GM18498 (cell line): ENCODE data around the gene NUBP2.

Experiments used
- ATAC-seq: cut with Tn5 transposase; IDR thresholded peaks from one replicate; pipeline ENCODE4 v1.9.1; 2021; ENCODE audit warnings: mild to moderate bottlenecking, moderate library complexity; ENCODE audit not compliant: unreplicated experiment

NUBP2 gene

DNA sequence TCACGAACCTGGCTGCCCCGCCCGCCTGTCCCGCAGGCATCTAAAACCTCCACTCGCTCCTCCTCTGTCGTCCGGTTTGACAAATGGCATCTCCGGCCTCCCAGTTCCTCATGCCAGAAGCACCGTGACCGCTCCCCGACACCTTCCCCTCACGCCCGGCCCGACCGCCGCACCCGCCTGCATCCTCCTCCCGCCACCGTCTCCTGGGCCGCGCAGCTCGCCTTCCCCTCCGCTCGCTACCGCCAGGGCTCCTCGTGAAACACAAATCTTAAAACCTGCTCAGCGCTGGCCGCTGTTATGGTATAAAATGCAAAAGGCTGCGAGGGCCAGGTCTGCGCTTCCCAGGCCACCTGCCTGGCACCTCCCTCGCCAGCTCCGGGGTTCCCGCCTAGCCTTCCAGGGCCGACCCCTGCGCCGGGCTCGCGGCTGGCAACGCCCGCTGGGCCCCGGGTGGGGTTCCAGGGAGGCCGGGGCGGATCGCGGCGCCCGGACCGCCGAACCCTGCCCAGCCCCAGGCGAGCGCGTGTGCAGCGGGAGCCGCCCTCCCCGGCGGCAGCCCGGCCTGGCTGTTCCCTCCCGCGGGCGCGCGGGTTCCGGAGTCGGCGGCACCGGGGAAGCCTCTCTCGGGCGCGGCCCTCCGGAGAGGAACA lies 877 bp upstream of the NUBP2 start:
- ATAC-seq = peak; percentile 6

GRCh38 chr16:1784977-1785845 lies 2.5 kb downstream of the NUBP2 start:
- no peak for ATAC-seq

- no peak for ATAC-seq
Measured at GRCh38 chr16:1785846-1786170, 3.0 kb downstream of the NUBP2 start.

- no peak for ATAC-seq
Measured at GRCh38 chr16:1786242-1787055, 3.7 kb downstream of the NUBP2 start.

DNA sequence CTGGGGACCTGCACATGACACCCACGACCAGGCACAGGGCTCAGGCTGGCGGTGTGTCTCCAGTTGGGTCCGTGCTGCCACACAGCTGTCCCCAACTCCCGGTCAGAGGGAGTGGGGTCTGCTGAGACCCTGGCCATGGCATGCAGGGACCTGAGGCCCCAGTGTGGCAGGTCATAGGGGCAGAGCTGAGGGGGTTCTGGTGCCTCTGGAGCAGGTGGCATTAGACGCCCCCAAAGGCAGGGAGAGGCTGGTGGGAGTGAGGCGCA lies 4.2 kb downstream of the NUBP2 start:
- ATAC-seq = no peak

- no peak for ATAC-seq
Measured at GRCh38 chr16:1787322-1788094, 4.7 kb downstream of the NUBP2 start.

- no peak for ATAC-seq
Measured at GRCh38 chr16:1788095-1788707, 5.4 kb downstream of the NUBP2 start.

DNA sequence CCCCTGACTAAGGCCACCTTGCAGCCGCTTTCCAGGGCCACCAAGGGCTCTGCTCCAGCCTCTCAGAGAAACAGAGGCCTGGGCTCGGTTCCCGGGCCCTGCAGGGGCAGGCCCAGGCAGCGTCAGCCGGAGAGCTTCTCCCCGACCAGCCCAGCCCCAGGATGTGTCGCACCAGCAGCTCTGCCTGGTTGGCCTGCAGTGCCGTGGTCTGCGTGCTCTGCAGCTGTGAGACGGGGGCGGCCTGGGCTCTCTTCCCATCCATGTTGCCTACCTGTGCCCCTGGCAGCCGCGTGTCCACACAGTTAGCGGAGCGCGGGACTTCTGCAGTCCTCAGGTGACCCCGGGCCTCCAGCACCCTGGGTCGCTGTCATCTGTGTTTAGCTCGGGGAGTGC lies 5.9 kb downstream of the NUBP2 start:
- ATAC-seq = no peak

GRCh38 chr16:1789643-1790045 lies 6.9 kb downstream of the NUBP2 start:
- no peak for ATAC-seq

- ATAC-seq = no peak
Measured at GRCh38 chr16:1790261-1790610, 7.5 kb downstream of the NUBP2 start.

GRCh38 chr16:1790611-1791255 lies 8.0 kb downstream of the NUBP2 start:
- ATAC-seq = no peak

DNA sequence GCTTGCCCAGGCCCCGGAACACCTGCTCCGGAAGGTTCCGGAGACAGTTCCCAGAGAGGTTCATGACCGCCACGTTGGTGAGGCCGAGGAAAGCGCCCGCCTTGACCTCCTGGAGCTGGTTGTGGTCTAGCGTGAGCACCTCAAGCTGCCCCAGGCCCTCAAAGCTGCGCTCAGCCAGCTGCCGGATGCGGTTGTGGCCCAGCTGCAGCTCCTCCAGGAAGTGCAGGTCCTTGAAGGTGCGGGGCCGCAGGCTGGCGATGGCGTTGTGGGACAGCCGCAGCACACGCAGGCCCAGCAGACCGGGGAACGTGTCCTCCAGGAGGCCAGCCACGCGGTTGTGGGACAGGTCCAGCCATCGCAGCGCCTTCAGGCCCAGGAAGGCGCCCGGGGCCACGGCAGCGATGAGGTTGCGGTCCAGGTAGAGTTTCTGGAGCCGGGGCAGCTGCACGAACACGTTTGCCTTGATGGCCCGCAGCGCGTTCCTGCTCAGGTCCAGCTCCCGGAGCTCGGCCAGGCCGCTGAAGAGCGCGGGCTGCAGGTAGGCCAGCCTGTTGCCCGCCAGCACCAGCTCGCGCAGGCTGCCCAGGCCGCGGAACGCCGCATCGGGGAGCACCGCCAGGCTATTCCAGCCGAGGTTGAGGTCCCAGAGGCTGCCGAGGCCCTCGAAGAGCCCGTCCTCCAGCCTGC lies 8.6 kb downstream of the NUBP2 start:
- ATAC-seq = no peak

GRCh38 chr16:1791943-1792812 lies 9.4 kb downstream of the NUBP2 start:
- ATAC-seq = no peak

DNA sequence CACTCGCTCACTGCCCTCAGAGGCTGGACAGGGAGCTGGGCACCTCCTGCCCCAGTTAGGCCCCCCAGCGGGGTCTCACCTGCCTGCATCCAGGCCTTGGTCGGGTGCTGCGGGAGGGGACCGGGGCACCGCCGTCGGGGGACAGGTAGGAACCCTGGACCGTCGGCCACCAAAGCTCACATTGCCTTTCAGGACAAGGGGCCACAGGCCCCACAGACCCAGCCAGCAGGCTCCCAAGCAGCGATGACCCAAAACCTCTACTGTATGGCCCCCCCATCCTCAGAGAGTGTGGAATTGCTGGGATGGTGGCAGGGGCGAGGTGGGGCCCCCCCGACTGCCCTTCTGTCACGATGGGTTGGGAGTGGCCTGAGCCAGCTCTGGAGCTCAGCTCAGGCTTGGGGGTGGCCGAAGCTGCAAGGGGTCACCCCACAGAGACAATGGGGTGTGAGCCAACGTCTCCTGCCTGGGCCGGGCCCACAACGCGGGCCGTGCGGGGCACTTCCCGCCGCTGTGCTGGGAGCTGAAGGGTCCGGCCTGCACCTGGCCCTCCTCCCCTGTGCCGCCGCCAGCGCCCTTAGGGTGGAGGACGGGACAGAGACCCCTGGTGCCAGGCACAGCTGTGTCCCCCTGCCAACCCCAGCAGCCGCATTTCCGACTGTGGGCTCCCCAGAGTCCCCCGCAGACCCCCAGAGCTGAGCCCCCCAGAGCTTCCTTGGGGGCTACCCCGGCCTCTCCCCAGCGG lies 10.2 kb downstream of the NUBP2 start:
- no peak for ATAC-seq

- no peak for ATAC-seq
Measured at GRCh38 chr16:1793578-1794220, 10.9 kb downstream of the NUBP2 start, which contains the start of gene IGFALS. IGFALS (minus strand) TSS chr16:1793705; CDS start chr16:1793652, 53 bp downstream.

- no peak for ATAC-seq
Measured at GRCh38 chr16:1794221-1794871, 11.6 kb downstream of the NUBP2 start.
